Measurements from ENCODE around the gene IL1RAP.
"Not testable (repeated sequence)": the region's sequence is repeated elsewhere in the genome, so short reads cannot be mapped to it uniquely, and the experiment has no call there.

Gene IL1RAP, protein sequence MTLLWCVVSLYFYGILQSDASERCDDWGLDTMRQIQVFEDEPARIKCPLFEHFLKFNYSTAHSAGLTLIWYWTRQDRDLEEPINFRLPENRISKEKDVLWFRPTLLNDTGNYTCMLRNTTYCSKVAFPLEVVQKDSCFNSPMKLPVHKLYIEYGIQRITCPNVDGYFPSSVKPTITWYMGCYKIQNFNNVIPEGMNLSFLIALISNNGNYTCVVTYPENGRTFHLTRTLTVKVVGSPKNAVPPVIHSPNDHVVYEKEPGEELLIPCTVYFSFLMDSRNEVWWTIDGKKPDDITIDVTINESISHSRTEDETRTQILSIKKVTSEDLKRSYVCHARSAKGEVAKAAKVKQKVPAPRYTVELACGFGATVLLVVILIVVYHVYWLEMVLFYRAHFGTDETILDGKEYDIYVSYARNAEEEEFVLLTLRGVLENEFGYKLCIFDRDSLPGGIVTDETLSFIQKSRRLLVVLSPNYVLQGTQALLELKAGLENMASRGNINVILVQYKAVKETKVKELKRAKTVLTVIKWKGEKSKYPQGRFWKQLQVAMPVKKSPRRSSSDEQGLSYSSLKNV

DNA sequence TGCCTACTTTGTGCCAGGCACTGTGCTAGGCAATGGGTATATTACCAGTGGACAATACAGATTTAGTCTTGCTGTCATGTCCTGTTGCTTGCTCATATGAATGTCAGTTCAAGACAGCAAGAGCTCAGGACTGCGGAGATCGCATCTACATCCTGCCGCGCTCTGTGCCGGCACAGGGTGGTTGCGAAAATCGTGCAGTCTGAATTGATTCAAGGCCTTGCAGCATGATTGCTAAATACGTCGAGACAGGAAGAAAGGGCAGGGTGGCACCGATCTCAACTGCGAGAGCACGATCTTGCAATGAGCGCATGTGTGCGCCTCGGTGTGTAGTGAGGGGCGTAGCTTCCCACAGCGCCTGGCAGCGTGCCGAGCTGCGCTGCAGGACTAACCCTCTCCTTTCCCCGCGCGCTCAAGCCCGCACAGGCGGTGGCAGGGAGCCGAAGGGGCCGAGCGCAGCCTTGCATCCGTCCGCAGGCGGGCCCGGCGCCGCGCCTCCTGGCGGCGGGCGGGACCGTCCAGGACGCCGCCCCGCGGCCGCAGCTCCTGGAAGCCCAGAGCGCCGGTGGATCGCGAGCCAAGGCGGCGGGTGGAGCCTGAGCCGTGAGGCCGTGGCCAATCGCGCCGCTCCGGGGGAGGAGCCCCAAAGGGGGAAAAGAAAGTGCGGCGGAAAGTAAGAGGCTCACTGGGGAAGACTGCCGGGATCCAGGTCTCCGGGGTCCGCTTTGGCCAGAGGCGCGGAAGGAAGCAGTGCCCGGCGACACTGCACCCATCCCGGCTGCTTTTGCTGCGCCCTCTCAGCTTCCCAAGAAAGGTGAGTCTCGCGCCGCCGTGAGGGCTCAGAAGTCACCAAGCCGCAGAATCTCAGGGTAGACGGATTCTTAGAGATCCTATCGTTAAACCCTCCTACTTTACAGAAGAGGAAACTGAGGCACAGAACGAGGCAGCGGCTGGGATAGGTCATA, at the start of gene IL1RAP:
IL1RAP (plus strand) TSS at position 677 of the 962 bp plus-strand sequence. CDS start 50,205 bp downstream, outside the sequence.
- TF ChIP-seq, protein P1, sequence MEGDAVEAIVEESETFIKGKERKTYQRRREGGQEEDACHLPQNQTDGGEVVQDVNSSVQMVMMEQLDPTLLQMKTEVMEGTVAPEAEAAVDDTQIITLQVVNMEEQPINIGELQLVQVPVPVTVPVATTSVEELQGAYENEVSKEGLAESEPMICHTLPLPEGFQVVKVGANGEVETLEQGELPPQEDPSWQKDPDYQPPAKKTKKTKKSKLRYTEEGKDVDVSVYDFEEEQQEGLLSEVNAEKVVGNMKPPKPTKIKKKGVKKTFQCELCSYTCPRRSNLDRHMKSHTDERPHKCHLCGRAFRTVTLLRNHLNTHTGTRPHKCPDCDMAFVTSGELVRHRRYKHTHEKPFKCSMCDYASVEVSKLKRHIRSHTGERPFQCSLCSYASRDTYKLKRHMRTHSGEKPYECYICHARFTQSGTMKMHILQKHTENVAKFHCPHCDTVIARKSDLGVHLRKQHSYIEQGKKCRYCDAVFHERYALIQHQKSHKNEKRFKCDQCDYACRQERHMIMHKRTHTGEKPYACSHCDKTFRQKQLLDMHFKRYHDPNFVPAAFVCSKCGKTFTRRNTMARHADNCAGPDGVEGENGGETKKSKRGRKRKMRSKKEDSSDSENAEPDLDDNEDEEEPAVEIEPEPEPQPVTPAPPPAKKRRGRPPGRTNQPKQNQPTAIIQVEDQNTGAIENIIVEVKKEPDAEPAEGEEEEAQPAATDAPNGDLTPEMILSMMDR (conservative IDR thresholded peaks at IDR 0.05; ENCODE audit: low read depth) = peak; percentile 58
- ChIA-PET CTCF (interaction anchor here (0.6 to 1.5 kb wide), 3 partner anchors 130 to 288 kb away, joined by 3 to 6 read pairs (median 3); no protein-coding TSS in a partner anchor), POLR2A (ENCODE audit: low non-redundant PET) (interaction anchor here (0.6 to 1.1 kb wide), 2 partner anchors 18 to 20 kb away, joined by 3 read pairs; no protein-coding TSS in a partner anchor)
- peak within 1 kb of the TSS; percentile 89 for H3K27ac ChIP-seq
- peak; percentile 91 for DNase-seq (ENCODE audit: low spot score)

DNA sequence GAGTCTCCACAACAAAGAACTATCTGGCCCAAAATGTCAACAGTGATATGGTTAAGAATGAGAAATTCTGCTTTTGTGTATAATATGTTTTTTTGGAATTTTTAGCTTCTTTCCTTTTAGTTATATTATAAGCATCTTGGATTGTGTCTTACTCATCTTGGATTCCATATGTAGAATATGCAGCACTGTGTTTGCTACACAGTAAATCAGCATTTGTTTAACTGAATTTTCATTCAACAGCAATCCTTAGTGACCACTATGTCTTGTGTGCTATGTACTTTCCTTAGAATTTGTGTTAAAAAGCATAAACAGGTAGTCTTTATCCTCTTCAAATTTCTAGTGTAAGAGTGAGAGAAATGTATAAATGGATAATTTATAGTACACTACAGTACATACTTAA, 46.0 kb upstream of the IL1RAP start:
- DNase-seq (ENCODE audit: low spot score) = no peak
- H3K27ac ChIP-seq = no peak overlapping the region
- CTCF ChIA-PET = interaction anchor here (0.7 kb wide), 1 partner anchor 259 kb away, joined by 3 read pairs; no protein-coding TSS in a partner anchor
- TF ChIP-seq, protein P1 (conservative IDR thresholded peaks at IDR 0.05; ENCODE audit: low read depth) = no peak
- POLR2A ChIA-PET (ENCODE audit: low non-redundant PET) = no interaction called here

DNA sequence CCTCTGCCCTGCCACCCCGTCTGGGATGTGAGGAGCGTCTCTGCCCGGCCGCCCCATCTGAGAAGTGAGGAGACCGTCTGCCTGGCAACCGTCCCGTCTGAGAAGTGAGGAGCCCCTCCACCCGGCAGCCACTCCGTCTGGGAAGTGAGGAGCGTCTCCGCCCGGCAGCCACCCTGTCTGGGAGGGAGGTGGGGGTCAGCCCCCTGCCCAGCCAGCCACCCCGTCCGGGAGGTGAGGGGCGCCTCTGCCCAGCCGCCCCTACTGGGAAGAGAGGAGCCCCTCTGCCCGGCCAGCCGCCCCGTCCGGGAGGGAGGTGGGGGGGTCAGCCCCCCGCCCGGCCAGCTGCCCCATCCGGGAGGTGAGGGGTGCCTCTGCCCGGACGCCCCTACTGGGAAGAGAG, 40.6 kb upstream of the IL1RAP start:
- DNase-seq (ENCODE audit: low spot score); POLR2A ChIA-PET (ENCODE audit: low non-redundant PET); CTCF ChIA-PET; H3K27ac ChIP-seq: not testable (repeated sequence)

DNA sequence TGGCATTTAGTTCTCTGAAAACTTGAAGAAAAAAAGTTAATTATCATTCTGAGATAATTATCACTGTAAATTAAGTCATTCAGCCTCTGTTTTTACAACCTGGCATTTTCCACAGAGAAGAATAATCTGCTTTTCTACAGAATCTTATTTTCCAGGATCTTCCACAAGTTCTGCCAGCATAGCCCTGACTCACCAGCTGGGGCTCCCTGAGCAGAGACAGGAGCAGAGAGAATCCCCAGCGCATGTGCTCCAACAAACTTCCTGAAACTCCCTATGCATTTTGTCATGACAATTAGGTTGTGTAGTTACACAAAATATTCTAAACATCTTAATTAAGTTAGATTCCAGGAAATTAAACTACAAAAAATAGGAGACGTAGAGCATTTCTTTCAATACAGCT, 32.1 kb upstream of the IL1RAP start:
- H3K27ac ChIP-seq = no peak overlapping the region
- TF ChIP-seq, protein P1 (conservative IDR thresholded peaks at IDR 0.05; ENCODE audit: low read depth) = no peak
- ChIA-PET CTCF (no interaction called here), POLR2A (ENCODE audit: low non-redundant PET) (no interaction called here)
- DNase-seq (ENCODE audit: low spot score) = no peak

DNA sequence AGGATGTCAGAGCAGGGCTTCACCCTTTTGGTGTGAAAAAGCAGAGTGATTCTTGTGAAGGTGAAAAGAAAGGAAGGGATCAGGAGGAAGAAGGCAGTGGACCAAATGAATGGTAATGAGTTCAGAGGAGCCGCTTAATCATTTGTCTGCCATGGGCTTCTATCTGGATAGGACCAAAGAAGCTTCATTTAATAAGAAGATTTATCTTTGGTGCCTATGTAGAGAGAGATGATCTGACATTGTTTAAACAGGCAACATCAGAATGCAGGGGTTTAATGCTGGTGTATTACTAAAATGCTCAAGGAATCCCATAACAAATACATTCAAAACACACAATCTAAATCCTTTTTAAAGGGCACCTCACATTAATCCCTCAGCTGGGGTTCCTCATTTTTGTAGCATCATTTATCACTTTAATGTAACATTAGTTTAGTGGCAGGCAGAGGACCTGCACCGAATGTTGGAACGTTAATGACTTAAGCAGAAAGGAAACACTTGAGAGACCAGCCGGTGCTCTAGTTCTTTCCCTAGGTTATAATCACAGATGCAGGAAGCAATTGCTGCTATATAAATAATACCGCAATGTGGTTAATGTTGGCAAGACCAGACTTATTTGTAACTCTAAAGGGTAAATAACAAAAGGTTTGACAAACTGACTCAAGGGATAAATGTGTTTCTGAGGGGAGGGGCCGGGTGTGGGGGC, 27.9 kb upstream of the IL1RAP start:
- peak; percentile 19 for DNase-seq (ENCODE audit: low spot score)
- TF ChIP-seq, protein P1 (conservative IDR thresholded peaks at IDR 0.05; ENCODE audit: low read depth) = no peak
- ChIA-PET CTCF (no interaction called here), POLR2A (ENCODE audit: low non-redundant PET) (no interaction called here)
- H3K27ac ChIP-seq = no peak overlapping the region

DNA sequence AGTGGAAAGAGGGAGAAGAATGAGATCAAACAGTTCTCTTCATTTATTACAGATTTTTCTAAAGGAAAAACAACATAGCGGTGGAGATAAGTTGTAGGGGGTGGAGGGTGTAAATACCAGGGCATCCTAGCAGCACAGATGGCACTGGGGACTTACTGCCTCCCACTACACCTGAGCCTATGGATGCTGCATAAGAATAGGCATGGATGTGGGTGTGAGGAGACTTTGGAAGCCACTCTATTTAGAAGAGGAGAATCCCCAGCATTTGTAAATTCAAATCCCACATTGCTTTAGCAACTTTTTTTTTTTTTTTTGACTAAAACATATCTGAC, 27.4 kb upstream of the IL1RAP start:
- TF ChIP-seq, protein P1 (conservative IDR thresholded peaks at IDR 0.05; ENCODE audit: low read depth) = no peak
- DNase-seq (ENCODE audit: low spot score) = no peak
- H3K27ac ChIP-seq = no peak overlapping the region
- ChIA-PET CTCF (interaction anchor here (0.7 kb wide), 1 partner anchor 12 kb away, joined by 3 read pairs; no protein-coding TSS in a partner anchor), POLR2A (ENCODE audit: low non-redundant PET) (no interaction called here)
